Esophagus squamous epithelium (tissue), 5 donors: ENCODE results near the gene BGLAP. TPM values are rescaled to one million over a fixed set of nuclear protein-coding genes. Genes with fewer than 3 reads are reported as not detected.

Source experiments
- DNase-seq: peaks from one replicate; lab custom pipeline; 2025; lab: John Stamatoyannopoulos, UW
- H3K27ac ChIP-seq, 4 donors: fragments of 200-600 bp; sonication (generic); one replicate each; pipeline ENCODE4 v1.5.1; 2016 to 2019; ENCODE audit warnings: mild to moderate bottlenecking in 1 of 4
- H3K27me3 ChIP-seq, 4 donors: fragments of 200-600 bp; sonication (generic); 1 replicate in 3 of 4; 2 replicates in 1 of 4; pipeline versions ENCODE4 v1.5.1 to v1.6.0; 2017 to 2021; ENCODE audit warnings: antibody characterized with exemption in 1 of 4
- H3K36me3 ChIP-seq, 3 donors: fragments of 200-600 bp; sonication (generic); one replicate each; pipeline ENCODE4 v1.5.1; 2016 to 2019
- H3K4me1 ChIP-seq, 3 donors: fragments of 200-600 bp; sonication (generic); one replicate each; pipeline ENCODE4 v1.5.1; 2017 to 2019
- H3K4me3 ChIP-seq, 4 donors: fragments of 200-600 bp; sonication (generic); 1 replicate in 3 of 4; 2 replicates in 1 of 4; pipeline ENCODE4 v1.5.1; 2016 to 2019; ENCODE audit warnings: mild to moderate bottlenecking in 2 of 4, moderate library complexity in 1 of 4
- H3K9me3 ChIP-seq, 3 donors: fragments of 200-600 bp; sonication (generic); one replicate each; pipeline ENCODE4 v1.5.1; 2016 to 2019
- POLR2A ChIP-seq, 4 donors: fragments of 450-650 bp; IDR thresholded peaks; one replicate each; pipeline ENCODE4 v1.6.1; 2017; ENCODE audit warnings: antibody characterized with exemption in 4 of 4, mild to moderate bottlenecking in 4 of 4, moderate library complexity in 3 of 4
- WGBS, 2 donors: methylation state at CpG; one replicate each; pipeline ENCODE4 v1.1.5; 2018; 5-methylcytosine and 5-hydroxymethylcytosine counted together
- intact Hi-C: fragments of 100-400 bp; cut with DNase I; formaldehyde crosslinking; loops from one replicate; pipeline ENCODE4 v1.15.0; 2022
- total RNA-seq, 4 donors: library from RNA; depleted of rRNA; stranded (reverse); fragments of >200 nt; gene quantifications; one replicate each; pipeline ENCODE4 v1.1.0, GENCODE V29; 2016
- TF ChIP-seq, protein P1 (sequence below), 6 experiments: fragments of 450-650 bp in 4 of 6; fragments of 200-600 bp in 2 of 6; sonication (generic) in 2 of 6; IDR thresholded peaks; one replicate each; pipeline ENCODE4 v1.5.1; 2016 to 2019; ENCODE audit warnings: antibody characterized with exemption in 6 of 6, mild to moderate bottlenecking in 4 of 6, moderate library complexity in 4 of 6
- donor health status: DM: yes; HTN: yes; CAD: no.

Gene BGLAP
- total RNA-seq, 4 donors from 2014 or later, result 0.38 to 1.7 (median 0.40) TPM; not detected in 1

DNA sequence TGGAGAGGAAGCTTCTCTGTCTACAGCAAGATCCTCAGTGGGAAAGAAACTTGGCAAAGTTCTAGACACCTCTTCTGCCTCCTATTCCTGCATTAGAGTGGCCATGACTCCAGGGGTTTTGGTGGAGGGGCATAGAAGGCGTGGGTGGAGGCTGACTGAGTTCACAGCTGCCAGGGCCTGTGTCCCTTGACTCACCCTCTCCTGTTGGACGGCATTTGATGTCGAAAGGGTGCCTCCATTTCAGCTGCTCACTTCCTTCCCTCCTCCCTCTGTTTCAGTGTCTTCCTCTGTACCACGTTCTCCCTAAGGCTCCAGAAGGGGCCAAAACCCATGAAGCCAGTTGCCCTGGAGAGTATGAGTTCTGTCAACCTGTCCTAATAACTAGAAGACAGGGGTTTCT lies 42.8 kb downstream of the BGLAP start:
- TF ChIP-seq, protein P1, sequence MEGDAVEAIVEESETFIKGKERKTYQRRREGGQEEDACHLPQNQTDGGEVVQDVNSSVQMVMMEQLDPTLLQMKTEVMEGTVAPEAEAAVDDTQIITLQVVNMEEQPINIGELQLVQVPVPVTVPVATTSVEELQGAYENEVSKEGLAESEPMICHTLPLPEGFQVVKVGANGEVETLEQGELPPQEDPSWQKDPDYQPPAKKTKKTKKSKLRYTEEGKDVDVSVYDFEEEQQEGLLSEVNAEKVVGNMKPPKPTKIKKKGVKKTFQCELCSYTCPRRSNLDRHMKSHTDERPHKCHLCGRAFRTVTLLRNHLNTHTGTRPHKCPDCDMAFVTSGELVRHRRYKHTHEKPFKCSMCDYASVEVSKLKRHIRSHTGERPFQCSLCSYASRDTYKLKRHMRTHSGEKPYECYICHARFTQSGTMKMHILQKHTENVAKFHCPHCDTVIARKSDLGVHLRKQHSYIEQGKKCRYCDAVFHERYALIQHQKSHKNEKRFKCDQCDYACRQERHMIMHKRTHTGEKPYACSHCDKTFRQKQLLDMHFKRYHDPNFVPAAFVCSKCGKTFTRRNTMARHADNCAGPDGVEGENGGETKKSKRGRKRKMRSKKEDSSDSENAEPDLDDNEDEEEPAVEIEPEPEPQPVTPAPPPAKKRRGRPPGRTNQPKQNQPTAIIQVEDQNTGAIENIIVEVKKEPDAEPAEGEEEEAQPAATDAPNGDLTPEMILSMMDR (IDR thresholded peaks at IDR 0.05), result no peak
- TF ChIP-seq POLR2A (IDR thresholded peaks at IDR 0.05), result no peak
- 24 to 33% methylated on average over 4 of the region's 4 CpGs for WGBS, 2 donors
- Histone ChIP-seq H3K27me3 (no peaks in the 10 kb centered on the region), H3K9me3 (no peaks in the 10 kb centered on the region), H3K4me3 (peak overlapping the region; percentile 45 to 96 (median 68)), H3K27ac (peak overlapping the region; percentile 94 to 97 (median 96)), H3K36me3 (peaks cover 0 to 55% (median 11%) of the 10 kb centered on the region in 3 donors), H3K4me1 (peaks cover 23 to 70% (median 24%) of the 10 kb centered on the region in 3 donors)
- DNase-seq, result no peak
- intact Hi-C loops, result no loop called here

DNA sequence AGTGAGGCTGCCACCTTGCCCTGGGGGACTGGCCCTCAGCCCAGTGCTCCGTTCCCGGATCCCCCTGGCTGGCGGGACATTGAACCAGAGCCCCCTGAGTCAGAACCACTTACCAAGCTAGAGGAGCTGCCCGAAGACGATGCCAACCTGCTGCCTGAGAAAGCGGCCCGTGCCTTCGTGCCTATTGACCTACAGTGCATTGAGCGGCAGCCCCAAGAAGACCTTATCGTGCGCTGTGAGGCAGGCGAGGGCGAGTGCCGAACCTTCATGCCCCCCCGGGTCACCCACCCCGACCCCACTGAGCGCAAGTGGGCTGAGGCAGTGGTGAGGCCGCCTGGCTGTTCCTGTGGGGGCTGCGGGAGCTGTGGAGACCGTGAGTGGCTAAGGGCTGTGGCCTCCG lies 43.5 kb downstream of the BGLAP start:
- 87% methylated on average over 3 of the region's 21 CpGs; no CpG with 5 or more reads in 1 of the 2 donors for WGBS, 2 donors
- Histone ChIP-seq H3K36me3 (peaks cover 0 to 55% (median 11%) of the 10 kb centered on the region in 3 donors), H3K4me3 (peak overlapping the region; percentile 45 to 96 (median 68)), H3K9me3 (no peaks in the 10 kb centered on the region), H3K27me3 (no peaks in the 10 kb centered on the region), H3K27ac (peak overlapping the region; percentile 94 to 97 (median 96)), H3K4me1 (peaks cover 23 to 70% (median 30%) of the 10 kb centered on the region in 3 donors)
- DNase-seq, result no peak
- intact Hi-C loops, result no loop called here
- TF ChIP-seq, protein P1 (IDR thresholded peaks at IDR 0.05), result no peak
- no peak for TF ChIP-seq POLR2A (IDR thresholded peaks at IDR 0.05)

DNA sequence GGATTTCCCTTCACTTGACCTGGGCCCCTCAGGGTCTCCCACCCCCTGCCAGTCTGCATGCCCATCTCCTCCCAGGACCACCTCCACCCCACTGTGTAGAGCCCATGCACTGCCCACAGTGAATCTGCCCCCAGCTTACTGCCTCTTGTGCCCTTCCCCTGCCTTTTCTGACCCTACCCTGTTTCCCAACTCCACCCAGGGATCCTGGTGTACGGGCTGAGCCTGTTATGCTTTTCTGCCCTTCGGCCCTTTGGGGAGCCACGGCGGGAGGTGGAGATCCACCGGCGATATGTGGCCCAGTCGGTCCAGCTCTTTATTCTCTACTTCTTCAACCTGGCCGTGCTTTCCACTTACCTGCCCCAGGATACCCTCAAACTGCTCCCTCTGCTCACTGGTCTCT lies 44.1 kb downstream of the BGLAP start:
- Histone ChIP-seq H3K4me1 (peaks cover 20 to 70% (median 29%) of the 10 kb centered on the region in 3 donors), H3K27ac (peak overlapping the region in 3 of 4 donors; percentile 94 to 96 (median 95)), H3K4me3 (peak overlapping the region; percentile 45 to 96 (median 68)), H3K27me3 (no peaks in the 10 kb centered on the region), H3K36me3 (peaks cover 0 to 59% (median 11%) of the 10 kb centered on the region in 3 donors), H3K9me3 (no peaks in the 10 kb centered on the region)
- TF ChIP-seq POLR2A (IDR thresholded peaks at IDR 0.05), result no peak
- TF ChIP-seq, protein P1 (IDR thresholded peaks at IDR 0.05), result no peak
- intact Hi-C loops, result no loop called here
- no peak for DNase-seq
- WGBS, 2 donors, result 66 to 94% methylated on average over 6 to 7 of the region's 8 CpGs

DNA sequence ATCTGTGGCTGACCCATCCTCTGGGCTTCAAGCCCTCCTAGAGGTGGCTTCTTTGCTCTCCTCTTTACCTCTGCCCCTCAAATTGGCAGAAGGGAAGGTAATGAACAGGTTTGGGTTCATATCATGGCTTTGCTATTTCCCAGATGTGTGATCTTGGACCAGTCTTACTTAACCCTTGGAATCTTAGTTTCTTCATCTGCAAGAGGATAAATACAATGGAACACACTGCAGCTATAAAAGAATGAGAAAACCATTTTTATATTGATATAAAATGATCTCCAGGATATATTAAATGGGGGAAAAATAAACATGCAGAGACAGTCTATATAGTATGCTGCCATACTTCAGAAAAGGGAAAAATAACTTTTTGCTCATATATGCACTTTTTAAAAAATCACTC lies 47.9 kb downstream of the BGLAP start:
- no peaks in the 10 kb centered on the region for H3K27me3 ChIP-seq
- intact Hi-C loops, result no loop called here
- H3K4me3 ChIP-seq, result no peak overlapping the region
- no peak for DNase-seq
- peaks cover 0 to 86% (median 11%) of the 10 kb centered on the region in 3 donors for H3K36me3 ChIP-seq
- TF ChIP-seq, protein P1 (IDR thresholded peaks at IDR 0.05), result no peak
- no peak for TF ChIP-seq POLR2A (IDR thresholded peaks at IDR 0.05)
- H3K9me3 ChIP-seq, result no peaks in the 10 kb centered on the region
- H3K4me1 ChIP-seq, result peaks cover 14 to 82% (median 28%) of the 10 kb centered on the region in 3 donors
- no peak overlapping the region for H3K27ac ChIP-seq

DNA sequence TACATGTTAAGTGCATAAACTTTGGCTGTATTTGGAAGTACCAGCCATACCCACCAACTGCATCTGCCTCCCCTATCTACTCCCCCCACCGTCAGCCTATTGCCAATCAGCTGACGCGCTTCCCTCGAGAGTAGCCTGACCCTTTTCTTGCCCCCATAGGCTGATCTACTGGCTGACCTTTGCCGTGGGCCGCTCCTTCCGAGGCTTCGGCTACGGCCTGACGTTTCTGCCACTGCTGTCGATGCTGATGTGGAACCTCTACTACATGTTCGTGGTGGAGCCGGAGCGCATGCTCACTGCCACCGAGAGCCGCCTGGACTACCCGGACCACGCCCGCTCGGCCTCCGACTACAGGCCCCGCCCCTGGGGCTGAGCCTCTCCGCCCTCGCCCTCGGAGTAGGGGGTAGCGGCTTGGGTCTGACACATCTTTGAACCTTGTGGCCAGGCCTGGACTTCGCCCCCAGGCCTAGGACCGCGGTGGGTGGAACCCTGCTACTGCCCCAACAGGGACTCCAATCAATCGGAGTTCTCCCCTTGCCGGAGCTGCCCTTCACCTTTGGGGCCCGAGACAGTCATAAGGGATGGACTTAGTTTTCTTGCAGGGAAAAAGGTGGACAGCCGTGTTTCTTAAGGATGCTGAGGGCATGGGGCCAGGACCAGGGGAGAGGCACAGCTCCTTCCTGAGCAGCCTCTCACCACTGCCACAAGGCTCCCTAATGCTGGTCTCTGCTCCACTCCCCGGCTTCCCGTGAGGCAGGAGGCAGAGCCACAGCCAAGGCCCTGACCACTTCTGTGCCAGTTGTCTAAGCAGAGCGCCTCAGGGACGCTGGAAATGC lies 49.5 kb downstream of the BGLAP start:
- Histone ChIP-seq H3K27ac (peak overlapping the region; percentile 73 to 91 (median 84)), H3K36me3 (peaks cover 0 to 72% (median 11%) of the 10 kb centered on the region in 3 donors), H3K4me1 (peaks cover 16 to 79% (median 31%) of the 10 kb centered on the region in 3 donors), H3K27me3 (no peaks in the 10 kb centered on the region), H3K9me3 (no peaks in the 10 kb centered on the region), H3K4me3 (peak overlapping the region; percentile 3 to 63 (median 40))
- 48 to 49% methylated on average over 11 to 15 of the region's 37 CpGs for WGBS, 2 donors
- no peak for DNase-seq
- intact Hi-C loops, result no loop called here
- TF ChIP-seq POLR2A (IDR thresholded peaks at IDR 0.05), result peak in 1 of 4 donors; percentile 48
- TF ChIP-seq, protein P1 (IDR thresholded peaks at IDR 0.05), result no peak
